ENCODE results near the gene RCC2.
"Not testable (repeated sequence)": the region's sequence is repeated elsewhere in the genome, so short reads cannot be mapped to it uniquely, and the experiment has no call there.

- not testable (repeated sequence) for TF ChIP-seq CTCF (conservative IDR thresholded peaks at IDR 0.05; ENCODE audit: low read depth, low read length); EZH2phosphoT487 (IDR thresholded peaks at IDR 0.05; ENCODE audit: borderline replicate concordance, low read length)
Observed at GRCh38 chr1:17452203-17452602, 12.7 kb upstream of the RCC2 start.

Data from PC-3 (cell line).